HepG2 (cell line): ENCODE results near the gene MRPL50. TPM values are rescaled to one million over a fixed set of nuclear protein-coding genes. Genes with fewer than 3 reads are reported as not detected.

ENCODE experiments used
- DR1 ChIP-seq: sonication (generic); formaldehyde crosslinking; IDR thresholded peaks from 2 replicates; pipeline ENCODE4 v1.8.0; 2021; ENCODE audit warnings: mild to moderate bottlenecking, missing genetic modification reagents, inconsistent platforms
- FLYWCH1 ChIP-seq: sonication (generic); formaldehyde crosslinking; IDR thresholded peaks from 2 replicates; pipeline ENCODE4 v1.8.1; 2023; ENCODE audit warnings: mild to moderate bottlenecking, missing genetic modification reagents
- FOXK1 ChIP-seq: sonication (generic); formaldehyde crosslinking; IDR thresholded peaks from 2 replicates; pipeline ENCODE4 v1.4.0; 2020; ENCODE audit warnings: low read depth, missing genetic modification reagents, borderline replicate concordance
- GABPB1 ChIP-seq: IDR thresholded peaks from 2 replicates; pipeline ENCODE4 v1.6.1; 2016; ENCODE audit warnings: mild to moderate bottlenecking, missing genetic modification reagents, moderate library complexity, missing compliant biosample characterization
- GFI1 ChIP-seq: sonication (generic); formaldehyde crosslinking; IDR thresholded peaks from 2 replicates; pipeline ENCODE4 v1.5.0; 2020; ENCODE audit warnings: missing genetic modification reagents, mild to moderate bottlenecking, borderline replicate concordance
- GTF3A ChIP-seq: sonication (generic); formaldehyde crosslinking; conservative IDR thresholded peaks from 2 replicates; pipeline ENCODE4 v1.4.0; 2020; ENCODE audit warnings: mild to moderate bottlenecking, missing genetic modification reagents
- KAT7 ChIP-seq: IDR thresholded peaks from 2 replicates; pipeline ENCODE4 v1.6.1; 2018; ENCODE audit warnings: borderline replicate concordance, missing compliant biosample characterization
- KAT8 ChIP-seq: IDR thresholded peaks from 2 replicates; pipeline ENCODE4 v1.6.1; 2016; ENCODE audit warnings: missing genetic modification reagents, missing compliant biosample characterization
- KDM5A ChIP-seq: fragments of 200-600 bp; sonication (generic); IDR thresholded peaks from 2 replicates; pipeline ENCODE4 v1.7.0; 2018; ENCODE audit warnings: antibody characterized with exemption, mild to moderate bottlenecking, low read length, borderline replicate concordance
- MYC ChIP-seq: sonication (generic); formaldehyde crosslinking; IDR thresholded peaks from 2 replicates; pipeline ENCODE4 v1.9.0; 2021; ENCODE audit warnings: missing genetic modification reagents, borderline replicate concordance
- PRPF4 ChIP-seq: fragments of 200-400 bp; formaldehyde crosslinking; IDR thresholded peaks from 2 replicates; pipeline ENCODE4 v1.6.1; 2016; ENCODE audit warnings: low read length, low read depth; ENCODE audit not compliant: poor library complexity, severe bottlenecking
- TBX3 ChIP-seq: fragments of 450-650 bp; IDR thresholded peaks from 2 replicates; pipeline ENCODE4 v1.6.1; 2017; ENCODE audit warnings: antibody characterized with exemption, mild to moderate bottlenecking, inconsistent platforms, borderline replicate concordance
- TMF1 ChIP-seq: sonication (generic); formaldehyde crosslinking; IDR thresholded peaks from 2 replicates; pipeline ENCODE4 v1.8.1; 2022; ENCODE audit warnings: low read depth, missing genetic modification reagents
- ZFP82 ChIP-seq: sonication (generic); formaldehyde crosslinking; IDR thresholded peaks from 2 replicates; pipeline ENCODE4 v1.5.1; 2020; ENCODE audit warnings: mild to moderate bottlenecking, missing genetic modification reagents, borderline replicate concordance
- ZKSCAN5 ChIP-seq: sonication (generic); formaldehyde crosslinking; IDR thresholded peaks from 2 replicates; pipeline ENCODE4 v1.5.1; 2020; ENCODE audit warnings: mild to moderate bottlenecking, missing genetic modification reagents
- ZNF136 ChIP-seq: sonication (generic); formaldehyde crosslinking; IDR thresholded peaks from 2 replicates; pipeline ENCODE4 v1.8.1; 2022; ENCODE audit warnings: low read depth, mild to moderate bottlenecking, moderate library complexity, missing genetic modification reagents
- ZNF230 ChIP-seq: sonication (generic); formaldehyde crosslinking; IDR thresholded peaks from 2 replicates; pipeline ENCODE4 v1.4.0; 2020; ENCODE audit warnings: mild to moderate bottlenecking, missing genetic modification reagents
- ZNF264 ChIP-seq: sonication (generic); formaldehyde crosslinking; IDR thresholded peaks from 2 replicates; pipeline ENCODE4 v1.4.0; 2020; ENCODE audit warnings: missing genetic modification reagents
- ZNF282 ChIP-seq: fragments of 450-650 bp; IDR thresholded peaks from 2 replicates; pipeline ENCODE4 v1.6.1; 2018; ENCODE audit not compliant: partially characterized antibody
- ZNF292 ChIP-seq: sonication (generic); formaldehyde crosslinking; IDR thresholded peaks from 2 replicates; pipeline ENCODE4 v1.8.1; 2022; ENCODE audit warnings: mild to moderate bottlenecking, low read depth, missing genetic modification reagents, borderline replicate concordance
- ZNF296 ChIP-seq: sonication (generic); formaldehyde crosslinking; conservative IDR thresholded peaks from 2 replicates; pipeline ENCODE4 v1.5.0; 2020; ENCODE audit warnings: mild to moderate bottlenecking, missing genetic modification reagents
- ZNF781 ChIP-seq: sonication (generic); formaldehyde crosslinking; IDR thresholded peaks from 2 replicates; pipeline ENCODE4 v1.5.1; 2020; ENCODE audit warnings: borderline replicate concordance, mild to moderate bottlenecking, missing genetic modification reagents; ENCODE audit errors: not compliant biosample characterization
- ZNF788 ChIP-seq: sonication (generic); formaldehyde crosslinking; IDR thresholded peaks from 2 replicates; pipeline ENCODE4 v1.5.0; 2020; ENCODE audit warnings: mild to moderate bottlenecking, missing genetic modification reagents, borderline replicate concordance
- ZNF883 ChIP-seq: sonication (generic); formaldehyde crosslinking; IDR thresholded peaks from 2 replicates; pipeline ENCODE4 v1.5.1; 2020; ENCODE audit warnings: mild to moderate bottlenecking, missing genetic modification reagents; ENCODE audit errors: not compliant biosample characterization
- ZSCAN30 ChIP-seq: sonication (generic); formaldehyde crosslinking; IDR thresholded peaks from 2 replicates; pipeline ENCODE4 v1.5.0; 2020; ENCODE audit warnings: mild to moderate bottlenecking, missing genetic modification reagents
- polyA plus RNA-seq, 8 experiments: library from polyadenylated mRNA; depleted of rRNA in 3 of 8; stranded (reverse) in 7 of 8; unstranded in 1 of 8; fragments of >200 nt; fragmentation: Illumina TruSeq in 4 of 8; extraction: Trizol in 4 of 8; gene quantifications; 2 replicates each; pipeline versions ENCODE4 v1.2.1 to v1.2.3, GENCODE V29; 2011 to 2016; ENCODE audit warnings: low read depth in 4 of 8, missing spikeins in 1 of 8, mixed read lengths in 1 of 8; ENCODE audit not compliant: insufficient read depth in 1 of 8
- total RNA-seq, 5 experiments: library from RNA; depleted of rRNA; stranded (reverse); fragments of >200 nt; fragmentation: Illumina TruSeq; extraction: Trizol; gene quantifications; 2 replicates each; pipeline ENCODE4 v1.2.3, GENCODE V29; 2016; ENCODE audit warnings: low read depth in 1 of 5
- TF ChIP-seq, protein P1 (sequence below): sonication (generic); formaldehyde crosslinking; IDR thresholded peaks from 2 replicates; pipeline ENCODE4 v1.4.0; 2020; ENCODE audit warnings: missing genetic modification reagents; ENCODE audit errors: not compliant biosample characterization
- TF ChIP-seq, protein P2 (sequence below): IDR thresholded peaks from 2 replicates; pipeline ENCODE4 v1.6.1; 2016; ENCODE audit warnings: mild to moderate bottlenecking, missing biosample characterization, missing genetic modification reagents

The MRPL50 gene
- total and polyA plus RNA-seq, 2 of the 13 experiments (the other 11 are each of a cell fraction or from before 2014, with no cell fraction given): 37.1 to 70.0 TPM

DNA sequence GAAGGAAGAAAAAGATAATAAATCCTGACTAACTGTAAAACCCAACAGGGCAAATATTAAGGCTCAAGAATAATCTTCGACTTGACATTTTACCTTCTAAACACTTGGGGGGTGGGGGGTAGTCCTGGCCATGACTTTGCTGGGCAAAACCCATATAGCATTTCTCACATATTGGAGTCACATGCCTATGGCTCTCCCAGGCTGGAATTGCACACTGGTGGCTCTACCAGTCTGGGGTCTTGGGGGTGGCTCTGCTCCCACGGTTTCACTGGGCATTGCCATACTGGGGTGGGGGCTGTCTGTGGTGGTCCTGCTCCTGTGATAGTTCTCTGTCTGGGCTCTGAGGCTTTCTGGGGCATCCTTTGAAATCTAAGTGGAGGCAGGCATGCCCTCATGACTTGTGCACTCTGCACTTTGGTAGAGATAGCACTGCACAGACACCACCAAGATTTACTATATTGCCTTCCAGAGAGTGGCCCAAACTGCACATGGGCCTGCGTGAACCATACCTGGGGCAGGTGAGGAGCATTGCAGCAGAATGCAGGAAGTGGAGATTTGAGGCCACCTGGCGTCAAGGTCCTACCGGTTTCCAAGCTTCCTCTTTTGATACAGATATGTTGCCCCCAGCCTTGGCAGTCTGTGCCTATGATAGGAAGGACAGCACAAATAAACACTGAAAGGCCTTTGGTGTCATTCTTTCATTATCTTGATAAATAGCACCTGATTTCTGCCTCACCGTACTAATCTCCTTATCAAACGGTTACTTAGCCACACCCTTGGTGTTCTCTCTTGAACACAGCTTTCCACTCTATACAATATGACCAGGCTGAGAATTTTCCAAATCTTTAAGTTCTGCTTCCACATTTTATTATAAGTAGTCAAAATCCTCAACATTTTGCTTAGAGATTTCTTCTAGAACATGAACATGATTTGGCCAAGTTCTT, 43.4 kb downstream of the MRPL50 start (continued):
- peak; percentile 55 for TF ChIP-seq ZNF781 (CRISPR knock-in tag)
- peak; percentile 65 for TF ChIP-seq ZNF883 (CRISPR knock-in tag)
- peak; percentile 51; the same call in 1 of the 2 replicates for TF ChIP-seq ZFP82 (CRISPR knock-in tag)
- 0 out of 2 replicates have a peak, but pooled peaks have one; percentile 5 for TF ChIP-seq GABPB1 (CRISPR knock-in tag)
- 0 out of 2 replicates have a peak, but pooled peaks have one; percentile 16 for TF ChIP-seq ZKSCAN5 (CRISPR knock-in tag)
- TF ChIP-seq GFI1 (CRISPR knock-in tag): peak; percentile 5; the same call in 1 of the 2 replicates
- TF ChIP-seq PRPF4: peak; percentile 7
- 0 out of 2 replicates have a peak, but pooled peaks have one; percentile 41 for TF ChIP-seq ZNF292 (CRISPR knock-in tag)
- TF ChIP-seq ZNF788 (CRISPR knock-in tag): 0 out of 2 replicates have a peak, but pooled peaks have one; percentile 14
- TF ChIP-seq GTF3A (CRISPR knock-in tag): no peak
- TF ChIP-seq FLYWCH1 (CRISPR knock-in tag): 0 out of 2 replicates have a peak, but pooled peaks have one; percentile 61
- TF ChIP-seq MYC: 0 out of 2 replicates have a peak, but pooled peaks have one; percentile 21
- no peak for TF ChIP-seq TBX3
- peak; percentile 10; the same call in 1 of the 2 replicates for TF ChIP-seq FOXK1 (CRISPR knock-in tag)
- TF ChIP-seq TMF1 (CRISPR knock-in tag): peak; percentile 74; the same call in 1 of the 2 replicates
- TF ChIP-seq ZNF136 (CRISPR knock-in tag): peak; percentile 79
- TF ChIP-seq DR1 (CRISPR knock-in tag): no peak
- TF ChIP-seq ZNF282: no peak
- peak; percentile 38; the same call in 1 of the 2 replicates for TF ChIP-seq KAT7 (CRISPR knock-in tag)
- TF ChIP-seq, protein P1, sequence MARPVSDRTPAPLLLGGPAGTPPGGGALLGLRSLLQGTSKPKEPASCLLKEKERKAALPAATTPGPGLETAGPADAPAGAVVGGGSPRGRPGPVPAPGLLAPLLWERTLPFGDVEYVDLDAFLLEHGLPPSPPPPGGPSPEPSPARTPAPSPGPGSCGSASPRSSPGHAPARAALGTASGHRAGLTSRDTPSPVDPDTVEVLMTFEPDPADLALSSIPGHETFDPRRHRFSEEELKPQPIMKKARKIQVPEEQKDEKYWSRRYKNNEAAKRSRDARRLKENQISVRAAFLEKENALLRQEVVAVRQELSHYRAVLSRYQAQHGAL (CRISPR knock-in tag): peak; percentile 80
- TF ChIP-seq ZNF264 (CRISPR knock-in tag): 0 out of 2 replicates have a peak, but pooled peaks have one; percentile 21
- TF ChIP-seq KAT8 (CRISPR knock-in tag): peak; percentile 5; the same call in 1 of the 2 replicates
- TF ChIP-seq KDM5A: no peak
- TF ChIP-seq ZSCAN30 (CRISPR knock-in tag): peak; percentile 1; the same call in 1 of the 2 replicates
- TF ChIP-seq ZNF296 (CRISPR knock-in tag): no peak
- TF ChIP-seq, protein P2, sequence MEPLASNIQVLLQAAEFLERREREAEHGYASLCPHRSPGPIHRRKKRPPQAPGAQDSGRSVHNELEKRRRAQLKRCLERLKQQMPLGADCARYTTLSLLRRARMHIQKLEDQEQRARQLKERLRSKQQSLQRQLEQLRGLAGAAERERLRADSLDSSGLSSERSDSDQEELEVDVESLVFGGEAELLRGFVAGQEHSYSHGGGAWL (CRISPR knock-in tag): peak; percentile 43; the same call in 1 of the 2 replicates
- TF ChIP-seq ZNF230: no peak
